ENCODE measurements around the gene APOBEC3C. TPM values are rescaled to one million over a fixed set of nuclear protein-coding genes. Genes with fewer than 3 reads are reported as not detected.

Gene APOBEC3C
- polyA plus RNA-seq, 1 of the 3 experiments (the other 2 are of a cell fraction), result 11.7 TPM

DNA sequence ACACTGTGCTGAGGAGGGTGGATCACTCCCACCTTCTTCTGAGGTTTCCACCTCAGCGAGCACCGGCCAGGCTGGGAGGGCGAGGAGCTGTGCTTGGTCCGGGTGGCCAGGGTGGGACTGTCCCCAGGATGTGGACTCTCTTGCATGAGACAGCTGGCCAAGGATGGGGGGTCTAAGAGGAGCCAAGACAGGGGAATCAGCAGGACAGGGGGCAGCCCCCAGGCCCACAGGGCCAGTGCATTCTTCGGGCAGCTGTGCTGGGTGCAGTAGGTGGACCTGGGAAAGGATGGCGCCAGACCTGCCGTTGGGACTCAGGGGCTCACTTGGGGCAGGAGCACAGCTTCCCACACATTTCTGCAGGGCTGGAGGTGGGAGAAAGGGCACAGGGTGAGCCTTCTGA is 47.1 kb upstream of the APOBEC3C start:
- ChIA-PET POLR2A (no interaction called here), CTCF (no interaction called here)
- Histone ChIP-seq H3K4me2 (no peak overlapping the region), H3F3A (replicated peaks; ENCODE audit: insufficient read depth) (no peaks in the 10 kb centered on the region), H3K79me2 (ENCODE audit: insufficient read depth) (no peaks in the 10 kb centered on the region), H3K27ac (ENCODE audit: low read depth in 2 of 2, low read length in 1 of 2) (no peak overlapping the region), H2AFZ (ENCODE audit: low read depth) (no peak overlapping the region), H3K4me3 (ENCODE audit: low read depth in 2 of 2, low read length in 1 of 2) (no peak overlapping the region), H3K9me2 (no peaks in the 10 kb centered on the region), H4K20me1 (ENCODE audit: insufficient read depth) (no peaks in the 10 kb centered on the region), H3K9me3 (no peaks in the 10 kb centered on the region), H3K9ac (no peak overlapping the region), H3K36me3 (replicated peaks in 1 of 2; ENCODE audit: control insufficient read depth in 1 of 2, insufficient read depth in 2 of 2, low read length in 1 of 2) (no peaks in the 10 kb centered on the region), H3K4me1 (ENCODE audit: control insufficient read depth in 1 of 2, insufficient read depth in 2 of 2, low read depth in 1 of 2, low read length in 1 of 2) (no peaks in the 10 kb centered on the region), H3K27me3 (ENCODE audit: insufficient read depth) (no peaks in the 10 kb centered on the region)
- no CpG with 5 or more reads among the region's 7 CpGs for WGBS (ENCODE audit: low lambda C conversion rate)
- no peak for DNase-seq
- TF ChIP-seq TEAD4 (IDR thresholded peaks at IDR 0.05; ENCODE audit: borderline replicate concordance, insufficient read depth) (no peak), YY1 (IDR thresholded peaks at IDR 0.05; ENCODE audit: low read depth) (no peak), SMC3 (IDR thresholded peaks at IDR 0.05; ENCODE audit: low read depth, low read length) (no peak), POLR2AphosphoS5 (IDR thresholded peaks at IDR 0.05; ENCODE audit: low read depth, low read length) (no peak), MAX (IDR thresholded peaks at IDR 0.05; ENCODE audit: low read depth) (no peak), FOXM1 (IDR thresholded peaks at IDR 0.05; ENCODE audit: low read depth) (no peak), TAF1 (IDR thresholded peaks at IDR 0.05; ENCODE audit: borderline replicate concordance, low read depth, low read length) (no peak), JUND (IDR thresholded peaks at IDR 0.05) (no peak), ELF1 (IDR thresholded peaks at IDR 0.05) (no peak), FOSL2 (IDR thresholded peaks at IDR 0.05; ENCODE audit: borderline replicate concordance, low read depth) (no peak)
- TF ChIP-seq, protein P1, sequence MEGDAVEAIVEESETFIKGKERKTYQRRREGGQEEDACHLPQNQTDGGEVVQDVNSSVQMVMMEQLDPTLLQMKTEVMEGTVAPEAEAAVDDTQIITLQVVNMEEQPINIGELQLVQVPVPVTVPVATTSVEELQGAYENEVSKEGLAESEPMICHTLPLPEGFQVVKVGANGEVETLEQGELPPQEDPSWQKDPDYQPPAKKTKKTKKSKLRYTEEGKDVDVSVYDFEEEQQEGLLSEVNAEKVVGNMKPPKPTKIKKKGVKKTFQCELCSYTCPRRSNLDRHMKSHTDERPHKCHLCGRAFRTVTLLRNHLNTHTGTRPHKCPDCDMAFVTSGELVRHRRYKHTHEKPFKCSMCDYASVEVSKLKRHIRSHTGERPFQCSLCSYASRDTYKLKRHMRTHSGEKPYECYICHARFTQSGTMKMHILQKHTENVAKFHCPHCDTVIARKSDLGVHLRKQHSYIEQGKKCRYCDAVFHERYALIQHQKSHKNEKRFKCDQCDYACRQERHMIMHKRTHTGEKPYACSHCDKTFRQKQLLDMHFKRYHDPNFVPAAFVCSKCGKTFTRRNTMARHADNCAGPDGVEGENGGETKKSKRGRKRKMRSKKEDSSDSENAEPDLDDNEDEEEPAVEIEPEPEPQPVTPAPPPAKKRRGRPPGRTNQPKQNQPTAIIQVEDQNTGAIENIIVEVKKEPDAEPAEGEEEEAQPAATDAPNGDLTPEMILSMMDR (IDR thresholded peaks at IDR 0.05), result no peak
- TF ChIP-seq, protein P2, sequence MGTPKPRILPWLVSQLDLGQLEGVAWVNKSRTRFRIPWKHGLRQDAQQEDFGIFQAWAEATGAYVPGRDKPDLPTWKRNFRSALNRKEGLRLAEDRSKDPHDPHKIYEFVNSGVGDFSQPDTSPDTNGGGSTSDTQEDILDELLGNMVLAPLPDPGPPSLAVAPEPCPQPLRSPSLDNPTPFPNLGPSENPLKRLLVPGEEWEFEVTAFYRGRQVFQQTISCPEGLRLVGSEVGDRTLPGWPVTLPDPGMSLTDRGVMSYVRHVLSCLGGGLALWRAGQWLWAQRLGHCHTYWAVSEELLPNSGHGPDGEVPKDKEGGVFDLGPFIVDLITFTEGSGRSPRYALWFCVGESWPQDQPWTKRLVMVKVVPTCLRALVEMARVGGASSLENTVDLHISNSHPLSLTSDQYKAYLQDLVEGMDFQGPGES (IDR thresholded peaks at IDR 0.05; ENCODE audit: low read depth, low read length), result no peak

- H3K4me1 ChIP-seq (ENCODE audit: control insufficient read depth in 1 of 2, insufficient read depth in 2 of 2, low read depth in 1 of 2, low read length in 1 of 2), result no peaks in the 10 kb centered on the region
- H3K9ac ChIP-seq, result no peak overlapping the region
- H3K4me2 ChIP-seq, result no peak overlapping the region
- no peaks in the 10 kb centered on the region for H3K9me2 ChIP-seq
- ChIA-PET CTCF (no interaction called here), POLR2A (no interaction called here)
- no peak for DNase-seq
- no peaks in the 10 kb centered on the region for H3K9me3 ChIP-seq
- H3F3A ChIP-seq (replicated peaks; ENCODE audit: insufficient read depth), result no peaks in the 10 kb centered on the region
- H3K27me3 ChIP-seq (ENCODE audit: insufficient read depth), result no peaks in the 10 kb centered on the region
- H3K36me3 ChIP-seq (replicated peaks in 1 of 2; ENCODE audit: control insufficient read depth in 1 of 2, insufficient read depth in 2 of 2, low read length in 1 of 2), result no peaks in the 10 kb centered on the region
- no peaks in the 10 kb centered on the region for H4K20me1 ChIP-seq (ENCODE audit: insufficient read depth)
- H3K79me2 ChIP-seq (ENCODE audit: insufficient read depth), result no peaks in the 10 kb centered on the region
- no peak overlapping the region for H2AFZ ChIP-seq (ENCODE audit: low read depth)
- WGBS (ENCODE audit: low lambda C conversion rate), result no CpG with 5 or more reads among the region's 15 CpGs
- H3K27ac ChIP-seq (ENCODE audit: low read depth in 2 of 2, low read length in 1 of 2), result no peak overlapping the region
- TF ChIP-seq JUND (IDR thresholded peaks at IDR 0.05), result no peak
- no peak for TF ChIP-seq NFIC (IDR thresholded peaks at IDR 0.05; ENCODE audit: borderline replicate concordance)
- H3K4me3 ChIP-seq (ENCODE audit: low read depth in 2 of 2, low read length in 1 of 2), result no peak overlapping the region
Observed at GRCh38 chr22:38967451-38968450, 46.3 kb upstream of the APOBEC3C start.
